ENCODE measurements around the gene CRTAP.
"Not testable (repeated sequence)": the region's sequence is repeated elsewhere in the genome, so short reads cannot be mapped to it uniquely, and the experiment has no call there.

CRTAP gene

GRCh38 chr3:33099701-33100100 is 14.1 kb upstream of the CRTAP start:
- DNase-seq (ENCODE audit: low spot score) = no peak

GRCh38 chr3:33100229-33100628 is 13.6 kb upstream of the CRTAP start:
- no peak for DNase-seq (ENCODE audit: low spot score)

- DNase-seq (ENCODE audit: low spot score) = no peak
Measured at GRCh38 chr3:33103034-33103433, 10.8 kb upstream of the CRTAP start.

- DNase-seq (ENCODE audit: low spot score) = no peak
Measured at GRCh38 chr3:33103480-33103879, 10.3 kb upstream of the CRTAP start.

GRCh38 chr3:33104803-33105202 is 9.0 kb upstream of the CRTAP start:
- no peak for DNase-seq (ENCODE audit: low spot score)

- DNase-seq (ENCODE audit: low spot score) = no peak
Measured at GRCh38 chr3:33105341-33105948, 8.4 kb upstream of the CRTAP start.

GRCh38 chr3:33106854-33107253 is 7.0 kb upstream of the CRTAP start:
- DNase-seq (ENCODE audit: low spot score) = not testable (repeated sequence)

- DNase-seq (ENCODE audit: low spot score) = no peak
Measured at GRCh38 chr3:33111581-33111980, 2.2 kb upstream of the CRTAP start.

GRCh38 chr3:33114622-33115023 is 809 bp downstream of the CRTAP start:
- DNase-seq (ENCODE audit: low spot score) = no peak

- peak; percentile 84 for DNase-seq (ENCODE audit: low spot score)
Measured at GRCh38 chr3:33115024-33115768, 1.4 kb downstream of the CRTAP start.

- DNase-seq (ENCODE audit: low spot score) = no peak
Measured at GRCh38 chr3:33117461-33117860, 3.6 kb downstream of the CRTAP start.

- DNase-seq (ENCODE audit: low spot score) = no peak
Measured at GRCh38 chr3:33119891-33120290, 6.1 kb downstream of the CRTAP start.

GRCh38 chr3:33122991-33123390 is 9.2 kb downstream of the CRTAP start:
- DNase-seq (ENCODE audit: low spot score) = no peak

GRCh38 chr3:33124638-33125037 is 10.8 kb downstream of the CRTAP start:
- DNase-seq (ENCODE audit: low spot score) = no peak

GRCh38 chr3:33125840-33126239 is 12.0 kb downstream of the CRTAP start:
- no peak for DNase-seq (ENCODE audit: low spot score)

GRCh38 chr3:33128706-33129105 is 14.9 kb downstream of the CRTAP start:
- peak; percentile 52 for DNase-seq (ENCODE audit: low spot score)

- no peak for DNase-seq (ENCODE audit: low spot score)
Measured at GRCh38 chr3:33130144-33130543, 16.3 kb downstream of the CRTAP start.

- DNase-seq (ENCODE audit: low spot score) = peak; percentile 82
Measured at GRCh38 chr3:33131331-33132018, 17.7 kb downstream of the CRTAP start.

- DNase-seq (ENCODE audit: low spot score) = no peak
Measured at GRCh38 chr3:33132019-33132360, 18.2 kb downstream of the CRTAP start.

- no peak for DNase-seq (ENCODE audit: low spot score)
Measured at GRCh38 chr3:33134026-33134625, 20.3 kb downstream of the CRTAP start.

- DNase-seq (ENCODE audit: low spot score) = no peak
Measured at GRCh38 chr3:33137691-33138090, 23.9 kb downstream of the CRTAP start.

GRCh38 chr3:33139006-33139623 is 25.3 kb downstream of the CRTAP start:
- not testable (repeated sequence) for DNase-seq (ENCODE audit: low spot score)

GRCh38 chr3:33139996-33140395 is 26.2 kb downstream of the CRTAP start:
- no peak for DNase-seq (ENCODE audit: low spot score)
